HG02571 (cell line): Measurements from ENCODE around the gene TTC39B.
A peak's percentile ranks its signal among the peaks of the same experiment; 100 is the strongest.

Experiments
- ATAC-seq: cut with Tn5 transposase; IDR thresholded peaks from one replicate; pipeline ENCODE4 v1.9.1; 2021; ENCODE audit warnings: mild to moderate bottlenecking, moderate library complexity; ENCODE audit not compliant: unreplicated experiment

The TTC39B gene

GRCh38 chr9:15137658-15138356, 169.2 kb downstream of the TTC39B start:
- ATAC-seq = no peak

- ATAC-seq = no peak
Measured at GRCh38 chr9:15137089-15137488, 169.9 kb downstream of the TTC39B start.

GRCh38 chr9:15136646-15137045, 170.4 kb downstream of the TTC39B start:
- ATAC-seq = no peak

- ATAC-seq = peak; percentile 87
Measured at GRCh38 chr9:15135164-15135792, 171.7 kb downstream of the TTC39B start.

- ATAC-seq = no peak
Measured at GRCh38 chr9:15133488-15133887, 173.5 kb downstream of the TTC39B start.

GRCh38 chr9:15132091-15132490, 174.9 kb downstream of the TTC39B start:
- no peak for ATAC-seq

GRCh38 chr9:15131094-15131493, 175.9 kb downstream of the TTC39B start:
- ATAC-seq = no peak

- ATAC-seq = no peak
Measured at GRCh38 chr9:15127831-15128230, 179.2 kb downstream of the TTC39B start.

- no peak for ATAC-seq
Measured at GRCh38 chr9:15121630-15122029, 185.4 kb downstream of the TTC39B start.

GRCh38 chr9:15116130-15116580, 190.9 kb downstream of the TTC39B start:
- no peak for ATAC-seq

- ATAC-seq = no peak
Measured at GRCh38 chr9:15115702-15116101, 191.3 kb downstream of the TTC39B start.

- ATAC-seq = no peak
Measured at GRCh38 chr9:15115041-15115440, 192.0 kb downstream of the TTC39B start.
